Esophagus muscularis mucosa (tissue), 3 donors: ENCODE data around the gene CFAP92.

Source experiments
- CTCF ChIP-seq, 3 experiments: fragments of 200-600 bp in 2 of 3; fragments of 450-650 bp in 1 of 3; sonication (generic) in 2 of 3; IDR thresholded peaks; one replicate each; pipeline ENCODE4 v1.5.1; 2017 to 2019; ENCODE audit warnings: antibody characterized with exemption in 3 of 3, mild to moderate bottlenecking in 2 of 3, moderate library complexity in 1 of 3
- POLR2A ChIP-seq: fragments of 450-650 bp; IDR thresholded peaks from one replicate; pipeline ENCODE4 v1.6.1; 2017; ENCODE audit warnings: antibody characterized with exemption, moderate library complexity, mild to moderate bottlenecking, low read depth
- POLR2AphosphoS5 ChIP-seq, 2 donors: sonication (generic); formaldehyde crosslinking; IDR thresholded peaks; one replicate each; pipeline ENCODE4 v1.6.1; 2017; ENCODE audit warnings: antibody characterized with exemption in 2 of 2

- no peak for TF ChIP-seq CTCF (IDR thresholded peaks at IDR 0.05)
- TF ChIP-seq POLR2AphosphoS5 (IDR thresholded peaks at IDR 0.05) = no peak
- TF ChIP-seq POLR2A = no peak
Observed at GRCh38 chr3:128884992-128885391, 108.9 kb downstream of the CFAP92 start.
